ENCODE results near the gene LAMC2.

Gene LAMC2

GRCh38 chr1:183185941-183186490 lies at the start of gene LAMC2:
Gene LAMC2, plus strand, starts transcription at chr1:183186264. Its CDS starts 89 bp downstream, at chr1:183186353.
- peak within 1 kb of the TSS; percentile 82 for H3K9ac ChIP-seq (ENCODE audit: low read length)
- H3K4me1 ChIP-seq (ENCODE audit: control insufficient read depth, insufficient read depth, low read length) = peaks cover 17% of the 10 kb centered on the region
- peak within 1 kb of the TSS; percentile 64 for H3K4me3 ChIP-seq (ENCODE audit: low read depth, low read length)
- peak within 1 kb of the TSS; percentile 37; the same call in 1 of the 2 replicates for H3K27ac ChIP-seq (ENCODE audit: low read depth, low read length)
- peaks cover 3% of the 10 kb centered on the region; the same call in 1 of the 2 replicates for H3K27me3 ChIP-seq (ENCODE audit: control insufficient read depth, insufficient read depth, low read length)
- no peaks in the 10 kb centered on the region for H3K36me3 ChIP-seq (ENCODE audit: control insufficient read depth, insufficient read depth, low read length)
- H3K9me3 ChIP-seq (ENCODE audit: control insufficient read depth, insufficient read depth, low read depth, low read length) = no peaks in the 10 kb centered on the region

- no peak overlapping the region for H3K9ac ChIP-seq (ENCODE audit: low read length)
- no peaks in the 10 kb centered on the region for H3K27me3 ChIP-seq (ENCODE audit: control insufficient read depth, insufficient read depth, low read length)
- H3K36me3 ChIP-seq (ENCODE audit: control insufficient read depth, insufficient read depth, low read length) = peaks cover 82% of the 10 kb centered on the region
- H3K4me3 ChIP-seq (ENCODE audit: low read depth, low read length) = no peak overlapping the region
- H3K4me1 ChIP-seq (ENCODE audit: control insufficient read depth, insufficient read depth, low read length) = no peaks in the 10 kb centered on the region
- no peak overlapping the region for H3K27ac ChIP-seq (ENCODE audit: low read depth, low read length)
- no peaks in the 10 kb centered on the region for H3K9me3 ChIP-seq (ENCODE audit: control insufficient read depth, insufficient read depth, low read depth, low read length)
These were observed 48.3 kb upstream of the LAMC2 start for GRCh38 chr1:183137782-183138181.

DNA sequence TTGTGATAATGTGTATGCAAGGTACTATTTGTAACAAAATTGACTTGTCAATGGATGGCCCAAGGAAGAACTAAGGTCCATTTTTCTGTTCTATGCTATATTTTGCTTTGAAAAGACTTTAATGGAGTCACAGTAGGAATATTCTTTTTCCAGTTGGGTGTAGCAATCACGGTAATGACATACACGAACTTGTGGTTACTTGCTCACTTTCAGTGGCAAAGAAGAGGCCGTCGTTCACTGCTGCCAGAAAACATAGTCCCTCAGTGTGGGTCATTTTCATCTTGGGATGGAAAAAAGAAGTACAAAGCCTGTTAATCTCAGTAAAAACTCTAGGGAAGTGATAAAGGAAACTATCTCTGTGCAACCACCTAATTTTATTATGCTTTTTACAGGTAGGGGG lies 47.8 kb upstream of the LAMC2 start:
- no peaks in the 10 kb centered on the region for H3K27me3 ChIP-seq (ENCODE audit: control insufficient read depth, insufficient read depth, low read length)
- no peaks in the 10 kb centered on the region for H3K9me3 ChIP-seq (ENCODE audit: control insufficient read depth, insufficient read depth, low read depth, low read length)
- no peaks in the 10 kb centered on the region for H3K4me1 ChIP-seq (ENCODE audit: control insufficient read depth, insufficient read depth, low read length)
- peaks cover 83% of the 10 kb centered on the region for H3K36me3 ChIP-seq (ENCODE audit: control insufficient read depth, insufficient read depth, low read length)
- H3K9ac ChIP-seq (ENCODE audit: low read length) = no peak overlapping the region
- H3K27ac ChIP-seq (ENCODE audit: low read depth, low read length) = no peak overlapping the region
- H3K4me3 ChIP-seq (ENCODE audit: low read depth, low read length) = no peak overlapping the region

DNA sequence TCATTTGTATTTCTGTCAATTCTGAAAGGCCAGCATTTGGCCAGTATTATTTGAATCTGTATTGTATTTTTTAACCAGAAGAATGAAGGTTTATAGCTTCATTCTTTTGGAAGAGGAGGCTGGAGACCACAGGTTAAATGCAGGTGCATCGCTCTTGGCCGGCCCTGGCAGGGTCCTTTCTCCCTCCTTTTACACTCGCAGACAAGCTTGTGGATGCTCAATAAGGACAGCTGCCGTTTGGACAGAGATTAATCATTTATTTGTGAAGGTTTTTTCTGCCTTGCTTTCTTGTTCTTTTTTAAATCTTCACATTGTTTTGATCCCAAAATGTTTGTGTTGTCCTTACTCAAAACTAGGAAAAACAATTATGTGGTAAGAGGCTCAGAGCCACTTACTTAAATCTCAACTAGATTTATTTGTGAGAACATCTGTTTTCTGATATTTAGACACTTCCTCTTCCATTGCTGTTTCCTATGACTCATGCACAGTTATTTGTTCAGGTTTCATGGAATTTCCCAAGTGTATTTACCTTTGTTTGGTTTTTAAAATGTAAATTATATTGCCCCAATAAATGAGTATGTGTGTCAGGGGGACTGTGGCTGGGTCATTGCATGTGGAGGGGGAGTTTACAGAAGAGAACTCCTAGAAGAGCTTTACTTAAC lies 46.7 kb upstream of the LAMC2 start:
- Histone ChIP-seq H3K4me3 (ENCODE audit: low read depth, low read length) (no peak overlapping the region), H3K36me3 (ENCODE audit: control insufficient read depth, insufficient read depth, low read length) (peaks cover 78% of the 10 kb centered on the region), H3K4me1 (ENCODE audit: control insufficient read depth, insufficient read depth, low read length) (no peaks in the 10 kb centered on the region), H3K27ac (ENCODE audit: low read depth, low read length) (no peak overlapping the region), H3K27me3 (ENCODE audit: control insufficient read depth, insufficient read depth, low read length) (no peaks in the 10 kb centered on the region), H3K9ac (ENCODE audit: low read length) (no peak overlapping the region), H3K9me3 (ENCODE audit: control insufficient read depth, insufficient read depth, low read depth, low read length) (no peaks in the 10 kb centered on the region)

DNA sequence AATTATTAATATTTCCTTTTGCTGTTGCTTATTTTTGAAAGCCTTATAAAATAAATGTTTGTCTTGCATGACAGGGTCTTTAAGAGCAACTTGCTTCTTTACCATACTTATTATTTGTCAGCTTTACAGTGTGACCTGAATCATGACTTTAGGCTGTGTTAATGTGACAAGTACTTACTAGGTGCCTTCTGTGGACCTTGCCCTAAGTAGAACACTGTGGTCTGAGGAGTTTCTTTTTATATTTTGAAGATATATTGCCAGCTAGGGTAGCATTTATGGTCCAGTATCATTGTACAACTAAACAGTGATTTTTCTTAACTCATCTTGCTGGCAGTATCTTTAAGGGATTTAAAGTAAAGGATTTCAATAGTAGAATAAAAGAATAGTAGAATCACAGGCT lies 45.4 kb upstream of the LAMC2 start:
- no peaks in the 10 kb centered on the region for H3K4me1 ChIP-seq (ENCODE audit: control insufficient read depth, insufficient read depth, low read length)
- no peak overlapping the region for H3K4me3 ChIP-seq (ENCODE audit: low read depth, low read length)
- no peak overlapping the region for H3K9ac ChIP-seq (ENCODE audit: low read length)
- H3K27ac ChIP-seq (ENCODE audit: low read depth, low read length) = no peak overlapping the region
- no peaks in the 10 kb centered on the region for H3K9me3 ChIP-seq (ENCODE audit: control insufficient read depth, insufficient read depth, low read depth, low read length)
- H3K36me3 ChIP-seq (ENCODE audit: control insufficient read depth, insufficient read depth, low read length) = peaks cover 71% of the 10 kb centered on the region
- H3K27me3 ChIP-seq (ENCODE audit: control insufficient read depth, insufficient read depth, low read length) = no peaks in the 10 kb centered on the region

GRCh38 chr1:183142171-183142570 lies 43.9 kb upstream of the LAMC2 start:
- Histone ChIP-seq H3K9ac (ENCODE audit: low read length) (no peak overlapping the region), H3K4me3 (ENCODE audit: low read depth, low read length) (no peak overlapping the region), H3K36me3 (ENCODE audit: control insufficient read depth, insufficient read depth, low read length) (peaks cover 58% of the 10 kb centered on the region), H3K9me3 (ENCODE audit: control insufficient read depth, insufficient read depth, low read depth, low read length) (no peaks in the 10 kb centered on the region), H3K27me3 (ENCODE audit: control insufficient read depth, insufficient read depth, low read length) (no peaks in the 10 kb centered on the region), H3K4me1 (ENCODE audit: control insufficient read depth, insufficient read depth, low read length) (no peaks in the 10 kb centered on the region), H3K27ac (ENCODE audit: low read depth, low read length) (no peak overlapping the region)

DNA sequence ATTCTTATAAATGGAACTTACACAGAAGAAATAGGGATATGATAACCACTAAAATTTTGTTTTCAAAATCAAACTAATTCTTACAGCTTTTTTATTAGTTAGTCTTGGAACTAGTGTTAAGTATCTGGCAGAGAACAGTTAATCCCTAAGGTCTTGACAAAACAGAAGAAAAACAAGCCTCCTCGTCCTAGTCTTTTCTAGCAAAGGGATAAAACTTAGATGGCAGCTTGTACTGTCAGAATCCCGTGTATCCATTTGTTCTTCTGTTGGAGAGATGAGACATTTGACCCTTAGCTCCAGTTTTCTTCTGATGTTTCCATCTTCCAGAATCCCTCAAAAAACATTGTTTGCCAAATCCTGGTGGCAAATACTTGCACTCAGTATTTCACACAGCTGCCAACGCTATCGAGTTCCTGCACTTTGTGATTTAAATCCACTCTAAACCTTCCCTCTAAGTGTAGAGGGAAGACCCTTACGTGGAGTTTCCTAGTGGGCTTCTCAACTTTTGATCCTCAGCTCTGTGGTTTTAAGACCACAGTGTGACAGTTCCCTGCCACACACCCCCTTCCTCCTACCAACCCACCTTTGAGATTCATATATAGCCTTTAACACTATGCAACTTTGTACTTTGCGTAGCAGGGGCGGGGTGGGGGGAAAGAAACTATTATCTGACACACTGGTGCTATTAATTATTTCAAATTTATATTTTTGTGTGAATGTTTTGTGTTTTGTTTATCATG lies 42.3 kb upstream of the LAMC2 start:
- Histone ChIP-seq H3K4me1 (ENCODE audit: control insufficient read depth, insufficient read depth, low read length) (no peaks in the 10 kb centered on the region), H3K36me3 (ENCODE audit: control insufficient read depth, insufficient read depth, low read length) (peaks cover 45% of the 10 kb centered on the region), H3K27me3 (ENCODE audit: control insufficient read depth, insufficient read depth, low read length) (no peaks in the 10 kb centered on the region), H3K9me3 (ENCODE audit: control insufficient read depth, insufficient read depth, low read depth, low read length) (no peaks in the 10 kb centered on the region), H3K9ac (ENCODE audit: low read length) (no peak overlapping the region), H3K27ac (ENCODE audit: low read depth, low read length) (no peak overlapping the region), H3K4me3 (ENCODE audit: low read depth, low read length) (no peak overlapping the region)

- no peaks in the 10 kb centered on the region for H3K27me3 ChIP-seq (ENCODE audit: control insufficient read depth, insufficient read depth, low read length)
- no peak overlapping the region for H3K27ac ChIP-seq (ENCODE audit: low read depth, low read length)
- no peaks in the 10 kb centered on the region for H3K9me3 ChIP-seq (ENCODE audit: control insufficient read depth, insufficient read depth, low read depth, low read length)
These were observed 41.3 kb upstream of the LAMC2 start for GRCh38 chr1:183144752-183145151.

GRCh38 chr1:183147735-183148134 lies 38.3 kb upstream of the LAMC2 start:
- H3K9ac ChIP-seq (ENCODE audit: low read length) = no peak overlapping the region
- no peak overlapping the region for H3K27ac ChIP-seq (ENCODE audit: low read depth, low read length)
- peaks cover 17% of the 10 kb centered on the region for H3K36me3 ChIP-seq (ENCODE audit: control insufficient read depth, insufficient read depth, low read length)
- H3K4me3 ChIP-seq (ENCODE audit: low read depth, low read length) = no peak overlapping the region
- no peaks in the 10 kb centered on the region for H3K4me1 ChIP-seq (ENCODE audit: control insufficient read depth, insufficient read depth, low read length)
- no peaks in the 10 kb centered on the region for H3K9me3 ChIP-seq (ENCODE audit: control insufficient read depth, insufficient read depth, low read depth, low read length)
- no peaks in the 10 kb centered on the region for H3K27me3 ChIP-seq (ENCODE audit: control insufficient read depth, insufficient read depth, low read length)

More at GRCh38 chr1:183144752-183145151, 41.3 kb upstream of the LAMC2 start:
- H3K36me3 ChIP-seq (ENCODE audit: control insufficient read depth, insufficient read depth, low read length) = peaks cover 41% of the 10 kb centered on the region
- no peak overlapping the region for H3K9ac ChIP-seq (ENCODE audit: low read length)
- H3K4me1 ChIP-seq (ENCODE audit: control insufficient read depth, insufficient read depth, low read length) = no peaks in the 10 kb centered on the region
- no peak overlapping the region for H3K4me3 ChIP-seq (ENCODE audit: low read depth, low read length)

GRCh38 chr1:183148599-183148998 lies 37.5 kb upstream of the LAMC2 start:
- H3K36me3 ChIP-seq (ENCODE audit: control insufficient read depth, insufficient read depth, low read length) = peaks cover 10% of the 10 kb centered on the region; the same call in 1 of the 2 replicates
- no peak overlapping the region for H3K9ac ChIP-seq (ENCODE audit: low read length)
- H3K9me3 ChIP-seq (ENCODE audit: control insufficient read depth, insufficient read depth, low read depth, low read length) = no peaks in the 10 kb centered on the region
- no peaks in the 10 kb centered on the region for H3K4me1 ChIP-seq (ENCODE audit: control insufficient read depth, insufficient read depth, low read length)
- no peaks in the 10 kb centered on the region for H3K27me3 ChIP-seq (ENCODE audit: control insufficient read depth, insufficient read depth, low read length)
- no peak overlapping the region for H3K4me3 ChIP-seq (ENCODE audit: low read depth, low read length)
- no peak overlapping the region for H3K27ac ChIP-seq (ENCODE audit: low read depth, low read length)

GRCh38 chr1:183149273-183149672 lies 36.8 kb upstream of the LAMC2 start:
- Histone ChIP-seq H3K9me3 (ENCODE audit: control insufficient read depth, insufficient read depth, low read depth, low read length) (no peaks in the 10 kb centered on the region), H3K27me3 (ENCODE audit: control insufficient read depth, insufficient read depth, low read length) (no peaks in the 10 kb centered on the region), H3K4me3 (ENCODE audit: low read depth, low read length) (no peak overlapping the region), H3K36me3 (ENCODE audit: control insufficient read depth, insufficient read depth, low read length) (0 out of 2 replicates have a peak, but pooled peaks cover 6% of the 10 kb centered on the region), H3K9ac (ENCODE audit: low read length) (no peak overlapping the region), H3K27ac (ENCODE audit: low read depth, low read length) (no peak overlapping the region), H3K4me1 (ENCODE audit: control insufficient read depth, insufficient read depth, low read length) (no peaks in the 10 kb centered on the region)

Data from HUES6 (cell line).